Measurements from ENCODE around the gene LCE4A. TPM values are rescaled to one million over a fixed set of nuclear protein-coding genes. Genes with fewer than 3 reads are reported as not detected.
A peak's percentile ranks its signal among the peaks of the same experiment; 100 is the strongest.

The LCE4A gene
- total RNA-seq, 2 donors from 2014 or later: not detected

- no peak for DNase-seq (ENCODE audit: low spot score in 2 of 2)
- no peaks in the 10 kb centered on the region for H3K36me3 Mint-ChIP-seq
- H3K9me3 Mint-ChIP-seq: no peaks in the 10 kb centered on the region
- H3K27ac Mint-ChIP-seq: no peak overlapping the region
- no peak for ATAC-seq
These were observed 30.0 kb downstream of the LCE4A start for GRCh38 chr1:152737997-152738396.

GRCh38 chr1:152739841-152740240, 31.9 kb downstream of the LCE4A start:
- Mint-ChIP-seq H3K27ac (no peak overlapping the region), H3K36me3 (no peaks in the 10 kb centered on the region), H3K9me3 (no peaks in the 10 kb centered on the region)
- ATAC-seq (no peak), DNase-seq (ENCODE audit: low spot score in 2 of 2) (no peak)

GRCh38 chr1:152741656-152742055, 33.7 kb downstream of the LCE4A start:
- no peaks in the 10 kb centered on the region for H3K36me3 Mint-ChIP-seq
- no peaks in the 10 kb centered on the region for H3K9me3 Mint-ChIP-seq
- DNase-seq (ENCODE audit: low spot score in 2 of 2): no peak
- ATAC-seq: no peak
- H3K27ac Mint-ChIP-seq: no peak overlapping the region

GRCh38 chr1:152743371-152744145, 35.6 kb downstream of the LCE4A start:
- ATAC-seq: no peak
- H3K27ac Mint-ChIP-seq: no peak overlapping the region
- DNase-seq (ENCODE audit: low spot score in 2 of 2): no peak
- no peaks in the 10 kb centered on the region for H3K36me3 Mint-ChIP-seq
- H3K9me3 Mint-ChIP-seq: no peaks in the 10 kb centered on the region

GRCh38 chr1:152745289-152745704, 37.3 kb downstream of the LCE4A start:
- ATAC-seq (no peak), DNase-seq (ENCODE audit: low spot score in 2 of 2) (no peak)
- no peak overlapping the region for H3K27ac Mint-ChIP-seq
- no peaks in the 10 kb centered on the region for H3K9me3 Mint-ChIP-seq
- H3K36me3 Mint-ChIP-seq: no peaks in the 10 kb centered on the region

- no peaks in the 10 kb centered on the region for H3K9me3 Mint-ChIP-seq
- ATAC-seq: no peak
- no peak for DNase-seq (ENCODE audit: low spot score in 2 of 2)
- H3K36me3 Mint-ChIP-seq: no peaks in the 10 kb centered on the region
- H3K27ac Mint-ChIP-seq: no peak overlapping the region
These were observed 37.9 kb downstream of the LCE4A start for GRCh38 chr1:152745765-152746444.

GRCh38 chr1:152747831-152748230, 39.9 kb downstream of the LCE4A start:
- Mint-ChIP-seq H3K36me3 (no peaks in the 10 kb centered on the region), H3K27ac (no peak overlapping the region), H3K9me3 (no peaks in the 10 kb centered on the region)
- no peak for DNase-seq (ENCODE audit: low spot score in 2 of 2)
- no peak for ATAC-seq

GRCh38 chr1:152752225-152752624, 44.3 kb downstream of the LCE4A start:
- ATAC-seq: peak; percentile 50 to 85
- peaks cover 0 to 5% of the 10 kb centered on the region in 2 donors for H3K9me3 Mint-ChIP-seq
- H3K36me3 Mint-ChIP-seq: no peaks in the 10 kb centered on the region
- no peak for DNase-seq (ENCODE audit: low spot score in 2 of 2)
- no peak overlapping the region for H3K27ac Mint-ChIP-seq

GRCh38 chr1:152753586-152753985, 45.6 kb downstream of the LCE4A start:
- peaks cover 0 to 5% of the 10 kb centered on the region in 2 donors for H3K9me3 Mint-ChIP-seq
- no peak overlapping the region for H3K27ac Mint-ChIP-seq
- ATAC-seq (no peak), DNase-seq (ENCODE audit: low spot score in 2 of 2) (no peak)
- no peaks in the 10 kb centered on the region for H3K36me3 Mint-ChIP-seq

GRCh38 chr1:152756872-152757271, 48.9 kb downstream of the LCE4A start:
- Mint-ChIP-seq H3K36me3 (no peaks in the 10 kb centered on the region), H3K27ac (no peak overlapping the region), H3K9me3 (peaks cover 0 to 5% of the 10 kb centered on the region in 2 donors)
- DNase-seq (ENCODE audit: low spot score in 2 of 2) (no peak), ATAC-seq (no peak)

GRCh38 chr1:152757747-152758146, 49.8 kb downstream of the LCE4A start, which contains the start of gene KPRP:
Gene KPRP (plus strand): TSS chr1:152758025. CDS start chr1:152759589, 1,564 bp downstream.
- ATAC-seq (no peak), DNase-seq (ENCODE audit: low spot score in 2 of 2) (no peak)
- H3K27ac Mint-ChIP-seq: no peak within 1 kb of the TSS
- no peaks in the 10 kb centered on the region for H3K36me3 Mint-ChIP-seq
- peaks cover 0 to 5% of the 10 kb centered on the region in 2 donors for H3K9me3 Mint-ChIP-seq

- no peak for DNase-seq (ENCODE audit: low spot score in 2 of 2)
- H3K9me3 Mint-ChIP-seq: peaks cover 0 to 5% of the 10 kb centered on the region in 2 donors
- no peak overlapping the region for H3K27ac Mint-ChIP-seq
- no peak for ATAC-seq
- H3K36me3 Mint-ChIP-seq: no peaks in the 10 kb centered on the region
These were observed 50.7 kb downstream of the LCE4A start for GRCh38 chr1:152758636-152759035.

Other genes starting within 250 kb of the LCE4A start
- not detected for gene LCE5A, start 197.4 kb upstream of the LCE4A start, total RNA-seq
- gene CRCT1, start 193.7 kb upstream of the LCE4A start, total RNA-seq: not detected
- gene LCE3E, start 141.4 kb upstream of the LCE4A start, total RNA-seq: not detected
- not detected for gene LCE3D, start 127.6 kb upstream of the LCE4A start, total RNA-seq
- gene LCE3C, start 107.9 kb upstream of the LCE4A start, total RNA-seq: not detected
- not detected for gene LCE3B, start 94.3 kb upstream of the LCE4A start, total RNA-seq
- gene LCE3A, start 85.1 kb upstream of the LCE4A start, total RNA-seq: not detected
- not detected for gene LCE2D, start 44.8 kb upstream of the LCE4A start, total RNA-seq
- gene LCE2C, start 32.9 kb upstream of the LCE4A start, total RNA-seq: not detected
- gene LCE2B, start 22.0 kb upstream of the LCE4A start, total RNA-seq: not detected
- gene LCE2A, start 9.8 kb upstream of the LCE4A start, total RNA-seq: not detected
- not detected for gene KPRP, start 49.9 kb downstream of the LCE4A start, total RNA-seq
- gene LCE1F, start 67.0 kb downstream of the LCE4A start, total RNA-seq: not detected
- not detected for gene LCE1E, start 78.1 kb downstream of the LCE4A start, total RNA-seq
- not detected for gene LCE1D, start 88.6 kb downstream of the LCE4A start, total RNA-seq
- gene LCE1C, start 98.5 kb downstream of the LCE4A start, total RNA-seq: not detected
- gene LCE1B, start 103.8 kb downstream of the LCE4A start, total RNA-seq: not detected
- not detected for gene LCE1A, start 119.3 kb downstream of the LCE4A start, total RNA-seq
- gene LCE6A, start 134.7 kb downstream of the LCE4A start, total RNA-seq: not detected
- gene LCE7A, start 151.8 kb downstream of the LCE4A start, total RNA-seq: not detected
- gene SMCP, start 170.2 kb downstream of the LCE4A start, total RNA-seq: not detected
- gene IVL, start 200.4 kb downstream of the LCE4A start, total RNA-seq: not detected
- not detected for gene SPRR5, start 239.0 kb downstream of the LCE4A start, total RNA-seq